Measurements from ENCODE around the gene EXOC6. TPM values are rescaled to one million over a fixed set of nuclear protein-coding genes. Genes with fewer than 3 reads are reported as not detected.

EXOC6 gene
- polyA plus RNA-seq, 4 donors: 6.7 to 17.5 (median 9.6) TPM

- WGBS, 3 donors: 44 to 66% (median 63%) methylated on average over 9 of the region's 9 CpGs
- H3K4me3 ChIP-seq (ENCODE audit: low read depth in 1 of 3, low read length in 3 of 3): no peak overlapping the region
- no peak for FAIRE-seq
- no peaks in the 10 kb centered on the region for H3K9me3 ChIP-seq (ENCODE audit: control insufficient read depth in 2 of 2, insufficient read depth in 1 of 2, low read depth in 1 of 2, low read length in 1 of 2)
- H3K27me3 ChIP-seq (ENCODE audit: control insufficient read depth in 3 of 3, insufficient read depth in 3 of 3, low read length in 3 of 3): peaks cover 4 to 35% (median 14%) of the 10 kb centered on the region in 3 donors
- peaks cover 0 to 11% (median 0%) of the 10 kb centered on the region in 3 donors for H3K4me1 ChIP-seq (ENCODE audit: control insufficient read depth in 3 of 3, insufficient read depth in 2 of 3, low read depth in 1 of 3, low read length in 2 of 3)
- no peaks in the 10 kb centered on the region for H3K36me3 ChIP-seq (ENCODE audit: control insufficient read depth in 3 of 3, insufficient read depth in 2 of 3, low read depth in 1 of 3, low read length in 3 of 3)
- no peak for DNase-seq
- H3K27ac ChIP-seq (ENCODE audit: low read depth in 1 of 3, low read length in 2 of 3): no peak overlapping the region
These were observed 231.5 kb downstream of the EXOC6 start for GRCh38 chr10:93079663-93080349.

- Histone ChIP-seq H3K36me3 (ENCODE audit: control insufficient read depth in 3 of 3, insufficient read depth in 2 of 3, low read depth in 1 of 3, low read length in 3 of 3) (no peaks in the 10 kb centered on the region), H3K4me3 (ENCODE audit: low read depth in 1 of 3, low read length in 3 of 3) (no peak overlapping the region), H3K27ac (ENCODE audit: low read depth in 1 of 3, low read length in 2 of 3) (no peak overlapping the region), H3K27me3 (ENCODE audit: control insufficient read depth in 3 of 3, insufficient read depth in 3 of 3, low read length in 3 of 3) (peaks cover 0 to 28% (median 9%) of the 10 kb centered on the region in 3 donors), H3K4me1 (ENCODE audit: control insufficient read depth in 3 of 3, insufficient read depth in 2 of 3, low read depth in 1 of 3, low read length in 2 of 3) (peaks cover 0 to 5% (median 0%) of the 10 kb centered on the region in 3 donors), H3K9me3 (ENCODE audit: control insufficient read depth in 2 of 2, insufficient read depth in 1 of 2, low read depth in 1 of 2, low read length in 1 of 2) (no peaks in the 10 kb centered on the region)
- WGBS, 3 donors: 55 to 59% (median 58%) methylated on average over 22 of the region's 22 CpGs
- DNase-seq (peak; percentile 50 to 64), FAIRE-seq (no peak)
These were observed 232.2 kb downstream of the EXOC6 start for GRCh38 chr10:93080350-93081046.

- Histone ChIP-seq H3K27me3 (ENCODE audit: control insufficient read depth in 3 of 3, insufficient read depth in 3 of 3, low read length in 3 of 3) (peaks cover 0 to 20% (median 7%) of the 10 kb centered on the region in 3 donors), H3K9me3 (ENCODE audit: control insufficient read depth in 2 of 2, insufficient read depth in 1 of 2, low read depth in 1 of 2, low read length in 1 of 2) (no peaks in the 10 kb centered on the region), H3K27ac (ENCODE audit: low read depth in 1 of 3, low read length in 2 of 3) (no peak overlapping the region), H3K4me3 (ENCODE audit: low read depth in 1 of 3, low read length in 3 of 3) (no peak overlapping the region), H3K36me3 (ENCODE audit: control insufficient read depth in 3 of 3, insufficient read depth in 2 of 3, low read depth in 1 of 3, low read length in 3 of 3) (no peaks in the 10 kb centered on the region), H3K4me1 (ENCODE audit: control insufficient read depth in 3 of 3, insufficient read depth in 2 of 3, low read depth in 1 of 3, low read length in 2 of 3) (peaks cover 0 to 5% (median 0%) of the 10 kb centered on the region in 3 donors)
- no peak for FAIRE-seq
- 63 to 71% (median 68%) methylated on average over 3 of the region's 3 CpGs for WGBS, 3 donors
- no peak for DNase-seq
These were observed 233.0 kb downstream of the EXOC6 start for GRCh38 chr10:93081318-93081717.

- WGBS, 3 donors: 59 to 71% (median 63%) methylated on average over 10 of the region's 10 CpGs
- DNase-seq (no peak), FAIRE-seq (no peak)
- H3K27me3 ChIP-seq (ENCODE audit: control insufficient read depth in 3 of 3, insufficient read depth in 3 of 3, low read length in 3 of 3): peaks cover 0 to 15% (median 5%) of the 10 kb centered on the region in 3 donors
- no peak overlapping the region for H3K27ac ChIP-seq (ENCODE audit: low read depth in 1 of 3, low read length in 2 of 3)
- no peak overlapping the region for H3K4me3 ChIP-seq (ENCODE audit: low read depth in 1 of 3, low read length in 3 of 3)
- H3K36me3 ChIP-seq (ENCODE audit: control insufficient read depth in 3 of 3, insufficient read depth in 2 of 3, low read depth in 1 of 3, low read length in 3 of 3): no peaks in the 10 kb centered on the region
- peaks cover 0 to 5% (median 0%) of the 10 kb centered on the region in 3 donors for H3K4me1 ChIP-seq (ENCODE audit: control insufficient read depth in 3 of 3, insufficient read depth in 2 of 3, low read depth in 1 of 3, low read length in 2 of 3)
- H3K9me3 ChIP-seq (ENCODE audit: control insufficient read depth in 2 of 2, insufficient read depth in 1 of 2, low read depth in 1 of 2, low read length in 1 of 2): no peaks in the 10 kb centered on the region
These were observed 233.5 kb downstream of the EXOC6 start for GRCh38 chr10:93081834-93082233.

- DNase-seq (no peak), FAIRE-seq (no peak)
- Histone ChIP-seq H3K27me3 (ENCODE audit: control insufficient read depth in 3 of 3, insufficient read depth in 3 of 3, low read length in 3 of 3) (peaks cover 0 to 8% (median 2%) of the 10 kb centered on the region in 3 donors), H3K9me3 (ENCODE audit: control insufficient read depth in 2 of 2, insufficient read depth in 1 of 2, low read depth in 1 of 2, low read length in 1 of 2) (no peaks in the 10 kb centered on the region), H3K4me1 (ENCODE audit: control insufficient read depth in 3 of 3, insufficient read depth in 2 of 3, low read depth in 1 of 3, low read length in 2 of 3) (peaks cover 0 to 5% (median 0%) of the 10 kb centered on the region in 3 donors), H3K27ac (ENCODE audit: low read depth in 1 of 3, low read length in 2 of 3) (no peak overlapping the region), H3K36me3 (ENCODE audit: control insufficient read depth in 3 of 3, insufficient read depth in 2 of 3, low read depth in 1 of 3, low read length in 3 of 3) (no peaks in the 10 kb centered on the region), H3K4me3 (ENCODE audit: low read depth in 1 of 3, low read length in 3 of 3) (no peak overlapping the region)
- WGBS, 3 donors: 83 to 89% (median 87%) methylated on average over 7 of the region's 7 CpGs
These were observed 235.6 kb downstream of the EXOC6 start for GRCh38 chr10:93083743-93084539.

- peaks cover 0 to 2% (median 0%) of the 10 kb centered on the region in 3 donors for H3K27me3 ChIP-seq (ENCODE audit: control insufficient read depth in 3 of 3, insufficient read depth in 3 of 3, low read length in 3 of 3)
- no peaks in the 10 kb centered on the region for H3K9me3 ChIP-seq (ENCODE audit: control insufficient read depth in 2 of 2, insufficient read depth in 1 of 2, low read depth in 1 of 2, low read length in 1 of 2)
- no peak overlapping the region for H3K4me3 ChIP-seq (ENCODE audit: low read depth in 1 of 3, low read length in 3 of 3)
- H3K27ac ChIP-seq (ENCODE audit: low read depth in 1 of 3, low read length in 2 of 3): no peak overlapping the region
- no peaks in the 10 kb centered on the region for H3K36me3 ChIP-seq (ENCODE audit: control insufficient read depth in 3 of 3, insufficient read depth in 2 of 3, low read depth in 1 of 3, low read length in 3 of 3)
- H3K4me1 ChIP-seq (ENCODE audit: control insufficient read depth in 3 of 3, insufficient read depth in 2 of 3, low read depth in 1 of 3, low read length in 2 of 3): peaks cover 0 to 1% (median 0%) of the 10 kb centered on the region in 3 donors
- FAIRE-seq (no peak), DNase-seq (no peak)
- 63 to 72% (median 71%) methylated on average over 4 of the region's 4 CpGs for WGBS, 3 donors
These were observed 237.0 kb downstream of the EXOC6 start for GRCh38 chr10:93085272-93085859.

- Histone ChIP-seq H3K27me3 (ENCODE audit: control insufficient read depth in 3 of 3, insufficient read depth in 3 of 3, low read length in 3 of 3) (peaks cover 0 to 2% (median 0%) of the 10 kb centered on the region in 3 donors), H3K36me3 (ENCODE audit: control insufficient read depth in 3 of 3, insufficient read depth in 2 of 3, low read depth in 1 of 3, low read length in 3 of 3) (no peaks in the 10 kb centered on the region), H3K4me1 (ENCODE audit: control insufficient read depth in 3 of 3, insufficient read depth in 2 of 3, low read depth in 1 of 3, low read length in 2 of 3) (no peaks in the 10 kb centered on the region), H3K9me3 (ENCODE audit: control insufficient read depth in 2 of 2, insufficient read depth in 1 of 2, low read depth in 1 of 2, low read length in 1 of 2) (no peaks in the 10 kb centered on the region), H3K27ac (ENCODE audit: low read depth in 1 of 3, low read length in 2 of 3) (no peak overlapping the region), H3K4me3 (ENCODE audit: low read depth in 1 of 3, low read length in 3 of 3) (no peak overlapping the region)
- no peak for FAIRE-seq
- DNase-seq: no peak
- WGBS, 3 donors: 88 to 93% (median 89%) methylated on average over 6 of the region's 6 CpGs
These were observed 238.0 kb downstream of the EXOC6 start for GRCh38 chr10:93086289-93086688.

- H3K9me3 ChIP-seq (ENCODE audit: control insufficient read depth in 2 of 2, insufficient read depth in 1 of 2, low read depth in 1 of 2, low read length in 1 of 2): no peaks in the 10 kb centered on the region
- 81 to 85% (median 83%) methylated on average over 3 of the region's 3 CpGs for WGBS, 3 donors
- no peaks in the 10 kb centered on the region for H3K36me3 ChIP-seq (ENCODE audit: control insufficient read depth in 3 of 3, insufficient read depth in 2 of 3, low read depth in 1 of 3, low read length in 3 of 3)
- H3K27me3 ChIP-seq (ENCODE audit: control insufficient read depth in 3 of 3, insufficient read depth in 3 of 3, low read length in 3 of 3): no peaks in the 10 kb centered on the region
- H3K4me3 ChIP-seq (ENCODE audit: low read depth in 1 of 3, low read length in 3 of 3): no peak overlapping the region
- no peak for FAIRE-seq
- no peak overlapping the region for H3K27ac ChIP-seq (ENCODE audit: low read depth in 1 of 3, low read length in 2 of 3)
- no peak for DNase-seq
- H3K4me1 ChIP-seq (ENCODE audit: control insufficient read depth in 3 of 3, insufficient read depth in 2 of 3, low read depth in 1 of 3, low read length in 2 of 3): no peaks in the 10 kb centered on the region
These were observed 239.5 kb downstream of the EXOC6 start for GRCh38 chr10:93087846-93088245.

Measured in small intestine (tissue), 7 donors.